T-helper 22 cell (primary cell): Measurements from ENCODE around the gene CLIC6.
"Not testable (repeated sequence)": the region's sequence is repeated elsewhere in the genome, so short reads cannot be mapped to it uniquely, and the experiment has no call there.

ENCODE experiments used
- DNase-seq: peaks from one replicate; pipeline ENCODE4 v3.0.0-alpha.2; 2020; ENCODE audit warnings: low read depth

CLIC6 gene

GRCh38 chr21:34653522-34653921 is 15.3 kb upstream of the CLIC6 start:
- no peak for DNase-seq

DNA sequence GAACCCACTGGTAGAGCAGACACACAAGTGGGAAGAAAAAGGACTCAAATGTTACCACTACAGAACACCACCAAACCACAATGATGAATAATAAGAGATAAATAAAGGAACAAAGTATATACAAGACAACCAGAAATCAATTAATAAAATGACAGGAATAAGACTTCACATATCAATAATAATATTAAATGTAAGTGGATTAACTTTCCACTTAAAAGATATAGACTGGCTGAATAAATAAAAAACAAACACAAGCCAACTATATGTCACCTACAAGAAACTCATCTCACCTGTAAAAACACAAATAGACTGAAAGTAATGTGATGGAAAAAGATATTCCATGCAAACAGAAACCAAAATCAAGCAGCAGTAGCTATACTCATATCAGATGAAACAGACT is 6.9 kb upstream of the CLIC6 start:
- DNase-seq, result no peak

GRCh38 chr21:34667761-34668160 is 1.0 kb upstream of the CLIC6 start:
- DNase-seq, result no peak

GRCh38 chr21:34669149-34669879 is 520 bp downstream of the CLIC6 start:
- no peak for DNase-seq

DNA sequence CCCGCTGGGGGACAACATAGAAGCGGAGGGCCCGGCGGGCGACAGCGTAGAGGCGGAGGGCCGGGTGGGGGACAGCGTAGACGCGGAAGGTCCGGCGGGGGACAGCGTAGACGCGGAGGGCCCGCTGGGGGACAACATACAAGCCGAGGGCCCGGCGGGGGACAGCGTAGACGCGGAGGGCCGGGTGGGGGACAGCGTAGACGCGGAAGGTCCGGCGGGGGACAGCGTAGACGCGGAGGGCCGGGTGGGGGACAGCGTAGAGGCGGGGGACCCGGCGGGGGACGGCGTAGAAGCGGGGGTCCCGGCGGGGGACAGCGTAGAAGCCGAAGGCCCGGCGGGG is 1.1 kb downstream of the CLIC6 start:
- DNase-seq, result not testable (repeated sequence)

DNA sequence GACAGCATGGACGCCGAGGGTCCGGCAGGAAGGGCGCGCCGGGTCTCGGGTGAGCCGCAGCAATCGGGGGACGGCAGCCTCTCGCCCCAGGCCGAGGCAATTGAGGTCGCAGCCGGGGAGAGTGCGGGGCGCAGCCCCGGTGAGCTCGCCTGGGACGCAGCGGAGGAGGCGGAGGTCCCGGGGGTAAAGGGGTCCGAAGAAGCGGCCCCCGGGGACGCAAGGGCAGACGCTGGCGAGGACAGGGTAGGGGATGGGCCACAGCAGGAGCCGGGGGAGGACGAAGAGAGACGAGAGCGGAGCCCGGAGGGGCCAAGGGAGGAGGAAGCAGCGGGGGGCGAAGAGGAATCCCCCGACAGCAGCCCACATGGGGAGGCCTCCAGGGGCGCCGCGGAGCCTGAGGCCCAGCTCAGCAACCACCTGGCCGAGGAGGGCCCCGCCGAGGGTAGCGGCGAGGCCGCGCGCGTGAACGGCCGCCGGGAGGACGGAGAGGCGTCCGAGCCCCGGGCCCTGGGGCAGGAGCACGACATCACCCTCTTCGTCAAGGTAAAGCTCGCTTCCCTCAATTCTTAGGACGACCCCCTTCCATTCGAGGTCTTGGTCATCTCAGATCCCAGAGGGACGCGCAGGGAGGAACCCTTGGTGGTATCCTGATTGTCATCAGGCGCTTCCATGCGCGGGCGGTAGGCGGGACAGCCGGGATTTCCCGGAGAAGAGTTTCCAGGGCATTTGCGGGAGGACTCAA is 1.6 kb downstream of the CLIC6 start:
- no peak for DNase-seq

DNA sequence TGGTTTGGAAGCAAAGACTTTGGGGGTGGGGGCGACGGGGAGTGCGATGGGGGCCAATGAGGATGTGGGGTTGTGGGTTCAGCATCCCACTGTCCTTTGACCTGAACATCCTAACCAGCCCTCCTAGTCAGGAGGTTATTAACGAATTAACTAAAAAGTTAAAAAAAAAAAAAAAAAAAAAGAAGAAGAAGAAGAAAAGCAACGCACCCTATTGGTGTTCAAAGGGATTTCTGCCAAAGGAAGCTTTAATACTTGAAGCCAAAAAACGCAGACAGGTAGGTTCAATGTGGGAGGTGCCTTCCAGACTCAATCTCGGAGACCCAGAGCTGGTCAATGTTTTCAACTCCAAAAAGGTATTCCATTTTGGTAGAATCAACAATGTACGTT is 2.2 kb downstream of the CLIC6 start:
- DNase-seq, result no peak

DNA sequence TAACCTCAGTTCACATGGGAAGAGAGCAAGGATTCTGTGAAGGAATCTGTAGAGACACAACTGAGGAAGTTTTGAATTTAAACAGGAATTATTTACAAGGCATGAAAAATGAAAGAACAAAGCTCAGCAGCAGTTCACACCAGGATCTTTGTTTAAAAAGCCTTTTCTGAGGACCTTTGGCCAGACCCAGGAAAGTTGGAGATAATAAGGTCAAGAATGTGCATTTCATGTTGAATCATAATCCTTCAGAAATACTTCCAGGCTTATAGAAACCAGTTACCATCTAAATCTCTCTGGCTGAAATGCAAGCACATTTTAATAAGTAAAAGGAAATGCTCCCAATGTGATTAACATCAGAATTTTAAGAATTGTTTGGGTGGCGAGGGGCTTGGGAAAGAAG is 2.7 kb downstream of the CLIC6 start:
- DNase-seq, result no peak

DNA sequence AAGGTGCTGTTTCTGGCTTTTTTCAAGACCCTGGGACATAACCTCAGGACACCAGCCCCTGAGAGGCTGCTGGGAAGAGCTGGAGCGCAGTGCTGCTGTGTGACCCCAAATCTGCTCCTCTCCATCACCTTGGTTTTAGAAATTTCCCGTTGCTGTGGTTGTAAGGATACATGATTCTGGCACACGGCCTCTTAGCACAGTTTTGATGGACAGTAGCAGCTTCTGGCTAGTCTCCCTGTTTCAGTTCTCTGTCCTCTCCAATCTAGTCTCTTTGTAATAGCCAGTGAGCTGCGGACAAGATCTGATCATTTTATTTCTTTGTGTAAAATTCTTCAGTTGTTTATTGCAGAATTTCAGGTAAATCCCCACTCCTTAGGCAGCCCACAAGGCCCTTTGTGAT is 3.1 kb downstream of the CLIC6 start:
- DNase-seq, result no peak

DNA sequence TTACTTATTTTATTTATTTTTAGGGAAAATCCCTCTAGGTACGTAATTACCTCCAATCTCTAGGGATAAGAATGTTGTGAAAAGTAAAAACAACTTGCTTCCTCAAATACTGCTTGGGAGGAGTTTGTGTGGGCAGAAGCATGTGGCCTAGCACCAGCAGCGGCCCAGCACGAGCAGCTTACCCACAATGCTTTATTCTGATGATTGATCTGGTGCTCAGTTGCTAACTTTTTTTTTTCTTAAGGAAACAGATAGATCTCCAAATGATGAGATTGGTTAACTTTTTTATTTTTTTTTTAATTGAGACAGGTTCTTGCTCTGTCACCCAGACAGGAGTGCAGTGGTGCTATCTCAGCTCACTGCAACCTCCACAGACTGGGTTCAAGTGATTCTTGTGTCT is 4.2 kb downstream of the CLIC6 start:
- DNase-seq, result no peak

- no peak for DNase-seq
These were observed 5.7 kb downstream of the CLIC6 start for GRCh38 chr21:34674468-34674867.

DNA sequence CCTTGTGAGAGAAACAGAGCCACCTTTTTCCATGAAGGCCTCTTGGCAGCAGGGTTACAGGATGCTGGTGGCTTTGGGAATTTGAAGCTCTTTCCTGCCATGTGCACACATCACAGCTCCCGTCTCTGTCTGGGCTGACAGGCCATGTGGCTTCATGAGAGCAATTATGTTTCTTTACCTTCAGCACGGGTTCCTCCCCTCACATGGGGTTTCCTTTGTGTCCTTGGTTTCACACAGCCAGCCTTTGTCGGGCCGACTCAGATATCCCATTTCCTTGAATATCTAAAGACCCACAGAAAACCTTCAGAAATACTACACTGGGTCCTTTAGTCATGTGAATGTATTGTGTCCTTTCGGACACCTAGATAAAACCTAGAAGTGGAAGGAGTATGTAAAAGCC is 7.1 kb downstream of the CLIC6 start:
- DNase-seq, result no peak

GRCh38 chr21:34679051-34679450 is 10.3 kb downstream of the CLIC6 start:
- DNase-seq, result no peak

DNA sequence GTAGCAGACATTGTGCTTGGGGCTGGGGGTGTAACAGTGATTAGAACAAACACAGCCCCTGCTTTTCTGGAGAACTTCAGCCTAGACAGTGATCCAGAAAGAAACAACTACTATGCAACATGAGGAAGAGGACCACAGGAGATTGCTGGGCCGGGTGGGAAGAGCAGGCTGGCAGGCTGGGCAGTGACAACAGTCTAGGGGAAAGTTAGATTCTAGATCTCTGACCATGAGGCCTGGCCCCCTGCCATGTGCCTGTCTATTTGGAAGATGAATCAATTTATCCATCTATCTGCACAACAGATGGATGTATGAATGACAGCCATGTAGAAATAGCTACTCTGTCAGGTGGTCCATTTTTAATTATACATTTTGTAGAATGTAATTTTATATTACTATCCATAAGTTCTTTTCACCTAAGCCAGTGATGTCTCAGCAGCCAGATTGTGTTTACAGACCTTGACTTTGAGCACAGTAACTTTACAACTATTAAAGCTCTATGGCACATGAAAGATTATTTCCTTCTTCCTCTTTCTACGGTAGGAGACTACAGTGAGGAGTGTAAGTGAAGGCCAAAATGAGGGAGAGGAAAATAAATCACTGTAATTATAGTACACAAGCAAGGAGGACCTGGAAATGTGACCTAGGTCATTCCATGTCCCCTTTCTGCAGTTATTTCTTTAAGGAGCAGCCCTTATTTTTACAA is 15.5 kb downstream of the CLIC6 start:
- DNase-seq, result no peak

- no peak for DNase-seq
These were observed 18.3 kb downstream of the CLIC6 start for GRCh38 chr21:34687065-34687464.

- no peak for DNase-seq
These were observed 19.0 kb downstream of the CLIC6 start for GRCh38 chr21:34687745-34688144.

DNA sequence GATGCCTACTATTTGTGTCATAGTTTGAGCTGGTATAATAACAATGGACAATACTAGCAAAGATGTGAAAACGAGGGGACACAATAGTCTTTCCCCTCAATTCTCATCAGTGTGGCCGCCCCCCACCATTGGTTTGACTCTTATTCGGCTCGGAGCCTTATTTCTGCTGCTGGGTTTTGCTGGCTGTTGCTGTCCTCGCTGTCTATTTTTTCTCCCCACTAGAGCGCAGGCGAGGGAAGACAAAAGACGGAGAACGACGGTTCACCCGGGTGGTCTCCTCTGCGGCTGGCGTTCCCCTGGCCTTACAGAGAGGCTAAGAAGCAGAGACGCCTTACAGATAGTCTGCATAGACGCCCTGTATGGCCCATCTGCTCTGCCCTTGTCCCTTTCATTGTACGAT is 19.4 kb downstream of the CLIC6 start:
- DNase-seq, result no peak

GRCh38 chr21:34688715-34689114 is 19.9 kb downstream of the CLIC6 start:
- DNase-seq, result no peak

DNA sequence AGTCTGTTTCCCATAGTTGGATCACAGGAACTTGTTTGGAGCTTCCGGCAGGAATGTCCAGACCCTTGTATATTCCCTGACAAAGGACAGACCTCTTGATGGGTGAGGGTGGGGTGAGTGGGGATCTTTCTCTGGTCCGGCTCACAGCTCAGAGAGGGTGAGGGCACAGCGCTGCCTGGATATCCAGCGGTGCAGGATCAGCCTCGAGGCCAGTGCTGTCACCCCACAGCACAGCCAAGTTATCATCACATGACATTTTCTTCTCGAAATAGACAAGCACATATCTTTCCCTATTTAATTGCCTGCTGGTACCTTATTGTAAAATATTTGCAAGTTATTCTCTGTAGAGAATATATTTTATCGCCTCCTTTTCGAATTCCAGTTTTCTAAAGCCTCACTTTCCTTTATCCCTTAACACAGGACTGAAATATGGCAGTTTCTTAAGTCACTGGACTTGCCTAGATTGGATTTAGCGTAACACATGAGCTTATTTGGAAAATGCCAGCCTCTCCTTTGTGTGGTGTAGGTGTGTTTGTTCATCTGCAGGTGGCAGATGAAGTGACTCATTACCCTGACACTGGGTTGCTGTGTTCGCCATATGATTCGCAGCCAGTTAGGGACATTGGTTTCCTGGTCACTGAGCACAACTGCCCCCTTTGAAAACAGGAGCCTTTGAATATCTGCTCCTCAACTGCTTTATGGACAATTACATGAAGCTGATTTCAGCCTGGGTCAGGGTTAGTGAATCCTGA is 21.4 kb downstream of the CLIC6 start:
- DNase-seq, result no peak

DNA sequence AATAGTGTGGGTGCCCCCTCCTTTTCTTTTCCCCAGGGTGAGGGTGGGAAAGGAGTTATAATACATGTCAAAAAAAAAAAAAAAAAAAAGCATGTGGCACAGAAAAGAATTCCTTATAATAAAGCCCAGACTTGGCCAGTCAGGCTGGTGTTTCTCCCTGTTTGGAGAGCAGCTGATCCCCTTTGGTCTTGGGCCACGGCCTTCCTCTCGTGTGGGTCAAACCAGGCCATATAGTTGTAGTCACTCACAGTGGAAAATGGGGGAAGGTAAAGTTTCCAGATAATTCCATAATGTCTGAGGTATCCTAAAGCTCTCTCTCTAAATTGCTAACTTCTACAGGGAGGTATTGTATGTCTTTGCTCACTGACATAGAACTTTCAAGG is 22.0 kb downstream of the CLIC6 start:
- no peak for DNase-seq

- DNase-seq, result no peak
These were observed 22.7 kb downstream of the CLIC6 start for GRCh38 chr21:34691390-34692032.

GRCh38 chr21:34692458-34693020 is 23.7 kb downstream of the CLIC6 start:
- DNase-seq, result no peak
